Stimulated activated CD4-positive, alpha-beta T cell treated with anti-CD3 and anti-CD28 coated beads, Interleukin-4, amount 100 ng/mL, for 1 hour (primary cell): ENCODE measurements around the gene GH2.

Experiments used
- DNase-seq: peaks from one replicate; pipeline ENCODE4 v3.0.0-alpha.2; 2020

The GH2 gene

GRCh38 chr17:63838631-63839171 is 43.0 kb downstream of the GH2 start:
- no peak for DNase-seq

- no peak for DNase-seq
Observed at GRCh38 chr17:63837962-63838600, 43.7 kb downstream of the GH2 start.

GRCh38 chr17:63837480-63837879 is 44.3 kb downstream of the GH2 start:
- DNase-seq: no peak

GRCh38 chr17:63836811-63837210 is 44.9 kb downstream of the GH2 start:
- DNase-seq: no peak

GRCh38 chr17:63835167-63835720 is 46.5 kb downstream of the GH2 start:
- DNase-seq: no peak

- DNase-seq: peak; percentile 40
Observed at GRCh38 chr17:63834431-63835166, 47.1 kb downstream of the GH2 start.

- DNase-seq: no peak
Observed at GRCh38 chr17:63833741-63834373, 47.9 kb downstream of the GH2 start.

- no peak for DNase-seq
Observed at GRCh38 chr17:63833026-63833740, 48.6 kb downstream of the GH2 start.

- no peak for DNase-seq
Observed at GRCh38 chr17:63832455-63832854, 49.3 kb downstream of the GH2 start.

- DNase-seq: no peak
Observed at GRCh38 chr17:63832014-63832413, 49.7 kb downstream of the GH2 start.

GRCh38 chr17:63831505-63831904 is 50.2 kb downstream of the GH2 start:
- DNase-seq: no peak

GRCh38 chr17:63830904-63831491 is 50.7 kb downstream of the GH2 start:
- DNase-seq: no peak

- DNase-seq: no peak
Observed at GRCh38 chr17:63830278-63830677, 51.5 kb downstream of the GH2 start.
